ENCODE data around the gene KCNJ10. TPM values are rescaled to one million over a fixed set of nuclear protein-coding genes. Genes with fewer than 3 reads are reported as not detected.
A peak's percentile ranks its signal among the peaks of the same experiment; 100 is the strongest.

Gene KCNJ10
- total and polyA plus RNA-seq, 2 of the 13 experiments (the other 11 are each of a cell fraction or from before 2014, with no cell fraction given): 4.4 to 10.3 TPM

DNA sequence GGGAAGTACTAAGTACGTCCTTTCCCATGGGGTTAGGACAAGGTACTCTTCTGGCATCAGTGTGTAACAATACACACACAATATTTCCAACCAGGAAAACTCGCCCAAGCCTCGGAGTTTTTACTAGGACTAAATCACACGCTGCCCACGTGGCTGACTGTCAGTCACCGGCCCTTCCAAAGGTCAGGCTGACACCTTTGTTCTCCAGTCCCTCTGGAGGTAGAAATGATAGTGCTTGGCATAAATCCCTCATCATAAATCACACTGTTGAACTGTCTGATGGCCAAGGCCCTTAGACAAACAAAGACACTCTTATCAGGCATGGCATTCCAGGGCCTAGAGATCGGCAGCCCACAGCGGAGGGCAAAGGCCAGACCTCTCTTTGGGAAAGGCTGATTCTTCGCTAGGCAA, 99.0 kb downstream of the KCNJ10 start (continued):
- TF ChIP-seq, protein P1, sequence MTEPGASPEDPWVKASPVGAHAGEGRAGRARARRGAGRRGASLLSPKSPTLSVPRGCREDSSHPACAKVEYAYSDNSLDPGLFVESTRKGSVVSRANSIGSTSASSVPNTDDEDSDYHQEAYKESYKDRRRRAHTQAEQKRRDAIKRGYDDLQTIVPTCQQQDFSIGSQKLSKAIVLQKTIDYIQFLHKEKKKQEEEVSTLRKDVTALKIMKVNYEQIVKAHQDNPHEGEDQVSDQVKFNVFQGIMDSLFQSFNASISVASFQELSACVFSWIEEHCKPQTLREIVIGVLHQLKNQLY (CRISPR knock-in tag; IDR thresholded peaks at IDR 0.05): peak; percentile 99
- TF ChIP-seq MXI1 (IDR thresholded peaks at IDR 0.05; ENCODE audit: borderline replicate concordance, low read depth, low read length) (peak; percentile 90; the same call in 2 of the 3 replicates), NFKBIZ (CRISPR knock-in tag; IDR thresholded peaks at IDR 0.05) (no peak), SIX4 (CRISPR knock-in tag; IDR thresholded peaks at IDR 0.05) (0 out of 2 replicates have a peak, but pooled peaks have one; percentile 25), ZNF782 (CRISPR knock-in tag; IDR thresholded peaks at IDR 0.05; ENCODE audit: borderline replicate concordance) (no peak), YEATS2 (CRISPR knock-in tag; IDR thresholded peaks at IDR 0.05; ENCODE audit: borderline replicate concordance) (peak; percentile 43; the same call in 1 of the 2 replicates), SMAD3 (CRISPR knock-in tag; IDR thresholded peaks at IDR 0.05) (peak; percentile 60; the same call in 1 of the 2 replicates), ZNF547 (CRISPR knock-in tag; IDR thresholded peaks at IDR 0.05) (0 out of 2 replicates have a peak, but pooled peaks have one; percentile 39), MEIS2 (CRISPR knock-in tag; IDR thresholded peaks at IDR 0.05) (peak; percentile 99), EZH2 (conservative IDR thresholded peaks at IDR 0.05; ENCODE audit: low read depth, low read length) (no peak), HOXD1 (CRISPR knock-in tag; IDR thresholded peaks at IDR 0.05) (no peak), ZNF121 (CRISPR knock-in tag; IDR thresholded peaks at IDR 0.05) (no peak), POGZ (CRISPR knock-in tag; IDR thresholded peaks at IDR 0.05) (peak; percentile 20; the same call in 1 of the 2 replicates), ERF (CRISPR knock-in tag; IDR thresholded peaks at IDR 0.05) (peak; percentile 74; the same call in 1 of the 2 replicates), MAFF (IDR thresholded peaks at IDR 0.05; ENCODE audit: low read depth, low read length) (no peak), XRCC5 (optimal IDR thresholded peaks at IDR 0.05; ENCODE audit: low read length) (peak; percentile 56)
- TF ChIP-seq, protein P2, sequence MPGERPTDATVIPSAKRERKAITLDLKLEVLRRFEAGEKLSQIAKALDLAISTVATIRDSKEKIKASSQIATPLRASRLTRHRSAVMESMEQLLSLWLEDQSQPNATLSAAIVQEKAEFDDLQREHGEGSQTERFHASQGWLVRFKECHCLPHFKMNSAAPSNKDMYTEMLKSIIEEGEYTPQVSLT (CRISPR knock-in tag; IDR thresholded peaks at IDR 0.05; ENCODE audit: borderline replicate concordance, low read depth): no peak
- TF ChIP-seq, protein P3, sequence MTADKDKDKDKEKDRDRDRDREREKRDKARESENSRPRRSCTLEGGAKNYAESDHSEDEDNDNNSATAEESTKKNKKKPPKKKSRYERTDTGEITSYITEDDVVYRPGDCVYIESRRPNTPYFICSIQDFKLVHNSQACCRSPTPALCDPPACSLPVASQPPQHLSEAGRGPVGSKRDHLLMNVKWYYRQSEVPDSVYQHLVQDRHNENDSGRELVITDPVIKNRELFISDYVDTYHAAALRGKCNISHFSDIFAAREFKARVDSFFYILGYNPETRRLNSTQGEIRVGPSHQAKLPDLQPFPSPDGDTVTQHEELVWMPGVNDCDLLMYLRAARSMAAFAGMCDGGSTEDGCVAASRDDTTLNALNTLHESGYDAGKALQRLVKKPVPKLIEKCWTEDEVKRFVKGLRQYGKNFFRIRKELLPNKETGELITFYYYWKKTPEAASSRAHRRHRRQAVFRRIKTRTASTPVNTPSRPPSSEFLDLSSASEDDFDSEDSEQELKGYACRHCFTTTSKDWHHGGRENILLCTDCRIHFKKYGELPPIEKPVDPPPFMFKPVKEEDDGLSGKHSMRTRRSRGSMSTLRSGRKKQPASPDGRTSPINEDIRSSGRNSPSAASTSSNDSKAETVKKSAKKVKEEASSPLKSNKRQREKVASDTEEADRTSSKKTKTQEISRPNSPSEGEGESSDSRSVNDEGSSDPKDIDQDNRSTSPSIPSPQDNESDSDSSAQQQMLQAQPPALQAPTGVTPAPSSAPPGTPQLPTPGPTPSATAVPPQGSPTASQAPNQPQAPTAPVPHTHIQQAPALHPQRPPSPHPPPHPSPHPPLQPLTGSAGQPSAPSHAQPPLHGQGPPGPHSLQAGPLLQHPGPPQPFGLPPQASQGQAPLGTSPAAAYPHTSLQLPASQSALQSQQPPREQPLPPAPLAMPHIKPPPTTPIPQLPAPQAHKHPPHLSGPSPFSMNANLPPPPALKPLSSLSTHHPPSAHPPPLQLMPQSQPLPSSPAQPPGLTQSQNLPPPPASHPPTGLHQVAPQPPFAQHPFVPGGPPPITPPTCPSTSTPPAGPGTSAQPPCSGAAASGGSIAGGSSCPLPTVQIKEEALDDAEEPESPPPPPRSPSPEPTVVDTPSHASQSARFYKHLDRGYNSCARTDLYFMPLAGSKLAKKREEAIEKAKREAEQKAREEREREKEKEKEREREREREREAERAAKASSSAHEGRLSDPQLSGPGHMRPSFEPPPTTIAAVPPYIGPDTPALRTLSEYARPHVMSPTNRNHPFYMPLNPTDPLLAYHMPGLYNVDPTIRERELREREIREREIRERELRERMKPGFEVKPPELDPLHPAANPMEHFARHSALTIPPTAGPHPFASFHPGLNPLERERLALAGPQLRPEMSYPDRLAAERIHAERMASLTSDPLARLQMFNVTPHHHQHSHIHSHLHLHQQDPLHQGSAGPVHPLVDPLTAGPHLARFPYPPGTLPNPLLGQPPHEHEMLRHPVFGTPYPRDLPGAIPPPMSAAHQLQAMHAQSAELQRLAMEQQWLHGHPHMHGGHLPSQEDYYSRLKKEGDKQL (CRISPR knock-in tag; IDR thresholded peaks at IDR 0.05; ENCODE audit: low read depth): peak; percentile 71; the same call in 1 of the 2 replicates
- TF ChIP-seq, protein P4, sequence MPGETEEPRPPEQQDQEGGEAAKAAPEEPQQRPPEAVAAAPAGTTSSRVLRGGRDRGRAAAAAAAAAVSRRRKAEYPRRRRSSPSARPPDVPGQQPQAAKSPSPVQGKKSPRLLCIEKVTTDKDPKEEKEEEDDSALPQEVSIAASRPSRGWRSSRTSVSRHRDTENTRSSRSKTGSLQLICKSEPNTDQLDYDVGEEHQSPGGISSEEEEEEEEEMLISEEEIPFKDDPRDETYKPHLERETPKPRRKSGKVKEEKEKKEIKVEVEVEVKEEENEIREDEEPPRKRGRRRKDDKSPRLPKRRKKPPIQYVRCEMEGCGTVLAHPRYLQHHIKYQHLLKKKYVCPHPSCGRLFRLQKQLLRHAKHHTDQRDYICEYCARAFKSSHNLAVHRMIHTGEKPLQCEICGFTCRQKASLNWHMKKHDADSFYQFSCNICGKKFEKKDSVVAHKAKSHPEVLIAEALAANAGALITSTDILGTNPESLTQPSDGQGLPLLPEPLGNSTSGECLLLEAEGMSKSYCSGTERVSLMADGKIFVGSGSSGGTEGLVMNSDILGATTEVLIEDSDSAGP (CRISPR knock-in tag; IDR thresholded peaks at IDR 0.05; ENCODE audit: borderline replicate concordance): 0 out of 2 replicates have a peak, but pooled peaks have one; percentile 20
- TF ChIP-seq, protein P5, sequence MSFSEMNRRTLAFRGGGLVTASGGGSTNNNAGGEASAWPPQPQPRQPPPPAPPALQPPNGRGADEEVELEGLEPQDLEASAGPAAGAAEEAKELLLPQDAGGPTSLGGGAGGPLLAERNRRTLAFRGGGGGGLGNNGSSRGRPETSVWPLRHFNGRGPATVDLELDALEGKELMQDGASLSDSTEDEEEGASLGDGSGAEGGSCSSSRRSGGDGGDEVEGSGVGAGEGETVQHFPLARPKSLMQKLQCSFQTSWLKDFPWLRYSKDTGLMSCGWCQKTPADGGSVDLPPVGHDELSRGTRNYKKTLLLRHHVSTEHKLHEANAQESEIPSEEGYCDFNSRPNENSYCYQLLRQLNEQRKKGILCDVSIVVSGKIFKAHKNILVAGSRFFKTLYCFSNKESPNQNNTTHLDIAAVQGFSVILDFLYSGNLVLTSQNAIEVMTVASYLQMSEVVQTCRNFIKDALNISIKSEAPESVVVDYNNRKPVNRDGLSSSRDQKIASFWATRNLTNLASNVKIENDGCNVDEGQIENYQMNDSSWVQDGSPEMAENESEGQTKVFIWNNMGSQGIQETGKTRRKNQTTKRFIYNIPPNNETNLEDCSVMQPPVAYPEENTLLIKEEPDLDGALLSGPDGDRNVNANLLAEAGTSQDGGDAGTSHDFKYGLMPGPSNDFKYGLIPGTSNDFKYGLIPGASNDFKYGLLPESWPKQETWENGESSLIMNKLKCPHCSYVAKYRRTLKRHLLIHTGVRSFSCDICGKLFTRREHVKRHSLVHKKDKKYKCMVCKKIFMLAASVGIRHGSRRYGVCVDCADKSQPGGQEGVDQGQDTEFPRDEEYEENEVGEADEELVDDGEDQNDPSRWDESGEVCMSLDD (CRISPR knock-in tag; IDR thresholded peaks at IDR 0.05; ENCODE audit: borderline replicate concordance): no peak

Data from HepG2 (cell line).